ENCODE results near the gene MAPK6.
"Not testable (repeated sequence)": the region's sequence is repeated elsewhere in the genome, so short reads cannot be mapped to it uniquely, and the experiment has no call there.

Gene MAPK6

DNA sequence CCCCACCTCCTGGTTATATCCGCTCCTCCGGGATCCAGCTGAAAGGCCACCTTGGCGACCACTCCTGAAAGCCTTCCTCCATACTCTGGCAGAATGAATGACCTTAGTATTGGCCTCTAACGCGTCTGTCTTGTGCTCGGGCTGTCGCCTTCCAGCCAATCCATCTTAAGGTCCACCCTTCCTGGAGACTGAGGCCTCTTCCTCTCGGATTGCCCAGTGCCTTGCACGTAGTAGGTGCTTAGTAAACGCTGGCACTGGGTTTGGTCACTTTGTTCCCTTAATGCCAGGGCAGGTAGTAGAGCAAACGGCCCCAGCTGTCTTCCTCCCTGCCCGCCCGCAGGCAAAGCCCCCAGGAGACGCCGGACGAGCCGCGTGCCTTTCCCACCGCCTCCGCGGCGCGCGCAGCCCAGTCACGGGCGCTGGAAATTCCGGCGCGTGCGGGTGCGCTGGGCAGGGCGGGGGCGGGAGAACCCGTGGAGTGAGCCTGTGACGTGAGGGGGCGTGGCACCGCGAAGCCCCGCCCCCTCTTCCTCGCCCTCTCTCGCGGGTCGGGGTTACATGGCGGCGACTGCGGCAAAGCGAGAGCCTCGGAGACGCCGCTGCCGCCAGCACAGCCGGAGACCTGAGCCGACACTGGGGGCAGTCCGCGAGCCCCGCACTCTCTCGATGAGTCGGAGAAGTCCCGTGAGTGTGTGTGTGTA lies at the start of gene MAPK6:
TSS of gene MAPK6 (plus strand) at position 527 of the 701 bp plus-strand sequence. CDS start 27,242 bp downstream, outside the sequence.
- H3K4me3 ChIP-seq (ENCODE audit: low read depth, low read length) = peak within 1 kb of the TSS; percentile 86

GRCh38 chr15:51969728-51970127 lies 49.3 kb upstream of the MAPK6 start:
- no peak overlapping the region for H3K4me3 ChIP-seq (ENCODE audit: low read depth, low read length)

- peak overlapping the region; percentile 95 for H3K4me3 ChIP-seq (ENCODE audit: low read depth, low read length)
Observed at GRCh38 chr15:51970132-51970817, 48.7 kb upstream of the MAPK6 start.

DNA sequence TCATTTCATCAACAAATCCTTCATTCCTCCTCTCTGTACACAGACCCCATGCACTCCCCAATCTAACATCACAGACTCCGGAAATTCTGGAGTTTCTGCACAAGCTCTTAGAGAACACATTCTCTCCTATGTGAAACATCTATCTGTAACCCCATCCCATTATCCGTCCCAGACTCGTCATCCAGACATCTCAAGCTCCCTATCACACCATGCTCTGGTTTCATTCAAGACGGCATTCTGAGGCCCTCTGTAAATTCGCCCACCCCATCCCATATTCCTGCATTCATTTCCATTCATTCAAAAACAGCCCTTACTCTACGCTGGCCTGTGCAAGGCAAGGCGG lies 48.0 kb upstream of the MAPK6 start:
- peak overlapping the region; percentile 95 for H3K4me3 ChIP-seq (ENCODE audit: low read depth, low read length)

- H3K4me3 ChIP-seq (ENCODE audit: low read depth, low read length) = peak within 1 kb of the TSS; percentile 95
Observed at GRCh38 chr15:51971375-51972133, 47.5 kb upstream of the MAPK6 start, which contains the start of gene LEO1. LEO1 (minus strand) TSS chr15:51971778; CDS start chr15:51971745, 33 bp downstream.

DNA sequence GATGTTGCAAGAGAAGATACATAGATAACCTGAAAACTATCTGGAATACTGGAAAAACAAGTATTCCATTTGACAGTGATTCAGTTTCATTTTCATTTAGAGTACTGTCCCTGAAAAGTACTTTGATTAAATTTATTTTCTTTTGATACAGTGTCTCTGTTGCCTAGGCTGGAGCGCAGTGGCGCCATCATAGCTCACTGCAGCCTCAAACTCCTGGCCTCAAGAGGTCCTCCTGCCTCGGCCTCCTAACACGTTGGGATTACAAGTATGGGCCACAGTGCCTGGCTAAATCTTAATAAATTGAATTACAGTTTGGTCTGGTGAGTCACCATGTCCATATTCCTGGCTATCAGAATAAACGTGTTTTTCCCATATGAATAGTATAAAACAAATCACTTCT lies 45.8 kb upstream of the MAPK6 start:
- no peak overlapping the region for H3K4me3 ChIP-seq (ENCODE audit: low read depth, low read length)

DNA sequence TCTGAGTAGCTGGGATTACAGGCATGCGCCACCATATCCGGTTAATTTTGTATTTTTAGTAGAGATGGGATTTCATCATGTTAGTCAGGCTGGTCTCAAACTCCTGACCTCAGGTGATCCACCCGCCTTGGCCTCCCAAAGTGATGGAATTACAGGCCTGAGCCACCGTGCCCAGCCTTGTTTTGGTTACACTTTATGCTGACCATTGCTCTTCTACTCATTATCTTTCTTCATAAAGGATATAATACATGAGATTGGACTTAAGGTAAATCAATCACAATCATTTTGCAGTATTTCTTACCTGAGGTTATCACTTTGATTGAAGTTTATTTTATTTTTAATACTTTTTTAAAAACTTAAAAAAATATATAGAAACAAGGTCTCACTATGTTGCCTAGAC lies 45.2 kb upstream of the MAPK6 start:
- no peak overlapping the region for H3K4me3 ChIP-seq (ENCODE audit: low read depth, low read length)

DNA sequence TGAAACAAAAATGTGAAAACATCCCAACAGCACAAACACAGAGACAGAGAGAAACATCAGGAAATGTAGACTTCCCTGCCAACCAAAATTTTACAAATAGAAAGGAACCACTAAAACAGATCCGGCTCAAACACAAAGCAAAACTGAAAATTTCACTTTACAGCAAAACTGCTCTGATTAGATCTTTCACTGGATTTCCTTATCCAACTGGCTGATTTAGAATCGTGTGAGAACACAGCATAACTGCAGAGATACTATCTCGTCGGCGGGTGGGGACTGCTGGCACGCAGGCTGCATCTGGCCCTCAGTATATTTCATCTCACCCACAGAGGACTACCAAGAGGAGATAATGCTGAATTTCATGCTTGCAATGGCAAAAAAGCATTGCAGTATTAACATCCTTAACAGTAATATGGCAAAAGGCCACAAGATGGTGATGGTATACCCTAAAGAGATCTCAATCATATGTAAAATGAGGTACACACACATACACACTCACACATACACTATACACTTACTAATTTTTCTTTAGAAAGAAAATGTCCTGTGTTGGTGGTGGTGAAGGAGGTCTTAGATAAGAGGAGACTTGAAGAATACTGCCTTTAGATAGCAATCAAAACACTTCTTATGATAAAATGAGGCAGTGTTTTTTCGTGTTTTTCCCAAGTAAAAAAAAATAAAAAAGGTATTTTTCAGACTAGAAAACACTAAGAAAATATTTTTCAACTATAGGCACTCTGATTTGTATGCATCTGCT lies 36.8 kb upstream of the MAPK6 start:
- H3K4me3 ChIP-seq (ENCODE audit: low read depth, low read length) = no peak overlapping the region

- no peak overlapping the region for H3K4me3 ChIP-seq (ENCODE audit: low read depth, low read length)
Observed at GRCh38 chr15:51982770-51983103, 36.3 kb upstream of the MAPK6 start.

DNA sequence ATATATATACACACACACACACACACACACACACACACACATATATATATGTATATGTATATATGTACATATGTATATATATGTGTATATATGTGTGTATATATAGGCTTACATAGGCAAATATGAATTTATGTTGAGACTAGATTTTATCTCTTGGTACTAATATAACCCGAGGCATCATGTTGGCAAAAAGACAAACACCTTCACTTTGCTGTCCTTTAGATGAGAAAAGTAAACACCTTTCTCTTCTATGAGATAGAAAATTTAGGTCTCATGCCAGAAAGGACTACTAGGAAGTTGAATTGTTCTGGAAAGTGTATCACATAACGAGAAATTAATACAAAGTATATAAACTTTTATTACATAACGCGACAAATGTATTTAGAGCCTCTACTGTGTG lies 27.9 kb upstream of the MAPK6 start:
- no peak overlapping the region for H3K4me3 ChIP-seq (ENCODE audit: low read depth, low read length)

DNA sequence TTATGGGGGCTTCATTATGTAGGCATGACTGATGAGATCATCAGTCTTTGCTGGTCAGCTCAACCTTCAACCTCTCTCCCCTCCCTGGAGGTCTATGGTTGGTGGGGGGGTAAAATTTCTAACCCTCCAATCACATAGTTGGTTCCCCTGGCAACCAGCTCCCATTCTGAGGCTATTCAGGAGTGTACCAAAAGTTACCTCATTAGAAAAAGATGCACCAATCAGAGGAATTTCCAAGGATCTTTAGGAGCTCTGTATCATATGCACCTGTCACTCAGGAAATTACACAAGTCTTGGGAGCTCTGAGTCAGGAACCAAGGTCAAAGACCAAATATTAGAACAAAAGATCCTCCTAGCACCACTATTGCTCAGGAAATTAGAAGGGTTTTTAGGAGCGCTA lies 26.1 kb upstream of the MAPK6 start:
- no peak overlapping the region for H3K4me3 ChIP-seq (ENCODE audit: low read depth, low read length)

GRCh38 chr15:52002351-52002750 lies 16.7 kb upstream of the MAPK6 start:
- H3K4me3 ChIP-seq (ENCODE audit: low read depth, low read length) = no peak overlapping the region

- H3K4me3 ChIP-seq (ENCODE audit: low read depth, low read length) = not testable (repeated sequence)
Observed at GRCh38 chr15:52003089-52003488, 15.9 kb upstream of the MAPK6 start.

- no peak overlapping the region for H3K4me3 ChIP-seq (ENCODE audit: low read depth, low read length)
Observed at GRCh38 chr15:52003710-52004109, 15.3 kb upstream of the MAPK6 start.

DNA sequence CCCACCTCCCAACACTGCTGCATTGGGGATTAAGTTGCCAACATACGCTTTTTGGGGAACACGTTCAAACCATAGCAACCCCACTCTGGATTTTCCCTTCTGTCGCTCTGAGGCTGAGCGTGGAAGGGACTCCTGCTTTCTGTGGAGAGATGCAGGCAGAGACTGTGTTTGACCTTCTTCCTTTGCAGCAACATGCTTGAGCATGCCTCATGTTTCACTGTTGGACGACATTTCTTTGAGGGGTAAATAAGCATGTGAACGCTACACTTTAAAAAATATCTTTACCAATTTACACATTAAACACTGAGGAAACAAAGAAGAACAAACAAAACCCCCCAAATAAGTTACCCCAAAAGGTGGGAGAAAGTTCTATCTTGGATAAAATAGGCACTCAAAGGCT lies 14.2 kb upstream of the MAPK6 start:
- H3K4me3 ChIP-seq (ENCODE audit: low read depth, low read length) = no peak overlapping the region

- H3K4me3 ChIP-seq (ENCODE audit: low read depth, low read length) = no peak overlapping the region
Observed at GRCh38 chr15:52005748-52006701, 13.0 kb upstream of the MAPK6 start.

DNA sequence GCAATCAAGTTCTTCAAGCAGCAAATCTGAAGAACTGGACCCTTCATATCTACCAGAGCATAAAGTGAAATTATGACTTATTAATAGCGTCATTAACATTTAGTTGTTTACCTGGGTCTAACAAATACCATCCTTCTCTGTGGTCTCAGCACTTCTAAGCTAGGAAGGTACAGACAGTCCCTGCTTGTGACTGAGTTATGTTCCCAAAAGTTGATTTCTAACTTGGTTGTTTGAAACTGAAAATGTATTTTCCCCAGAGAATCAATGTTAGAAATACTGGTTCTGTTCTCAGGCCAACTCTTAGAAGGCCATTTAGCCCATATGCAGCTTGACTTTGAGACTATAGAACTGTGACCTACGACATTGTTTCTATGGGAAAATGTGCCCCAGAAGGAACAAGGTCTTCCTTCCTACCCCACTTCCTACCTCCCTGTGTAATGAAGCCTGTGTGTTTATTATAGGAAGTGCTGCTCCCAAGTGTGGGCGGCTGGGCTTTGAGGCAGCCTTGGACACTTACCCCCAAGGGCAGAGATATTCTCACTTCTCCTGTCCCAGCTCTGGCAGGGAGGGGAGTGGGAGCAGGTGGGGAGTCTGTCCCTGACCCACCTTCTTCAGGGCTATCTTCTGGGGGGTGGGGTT lies 12.2 kb upstream of the MAPK6 start:
- H3K4me3 ChIP-seq (ENCODE audit: low read depth, low read length) = no peak overlapping the region

DNA sequence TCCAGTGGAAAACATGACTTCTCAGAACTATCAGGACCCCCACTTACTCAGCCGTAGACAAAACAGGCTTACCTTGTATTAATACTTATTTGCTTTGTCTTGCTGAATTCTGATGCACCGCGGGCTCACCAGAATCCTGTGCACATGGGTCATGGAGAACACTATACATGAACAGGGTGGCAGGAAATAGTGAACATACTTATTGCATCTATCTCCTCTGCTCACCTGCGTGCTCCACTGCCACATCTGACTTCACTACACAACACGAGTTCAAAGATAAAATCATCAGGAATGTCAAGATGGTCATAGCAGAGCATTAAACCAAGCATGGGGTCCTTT lies 10.7 kb upstream of the MAPK6 start:
- H3K4me3 ChIP-seq (ENCODE audit: low read depth, low read length) = no peak overlapping the region

GRCh38 chr15:52008698-52009434 lies 10.2 kb upstream of the MAPK6 start:
- H3K4me3 ChIP-seq (ENCODE audit: low read depth, low read length) = no peak overlapping the region

Measured in iPS-11a (cell line).